GM21381 (cell line): ENCODE results near the gene GBP6.
"Not testable (repeated sequence)": the region's sequence is repeated elsewhere in the genome, so short reads cannot be mapped to it uniquely, and the experiment has no call there.

ENCODE experiments used
- ATAC-seq: cut with Tn5 transposase; IDR thresholded peaks from one replicate; pipeline ENCODE4 v1.9.1; 2021; ENCODE audit warnings: mild to moderate bottlenecking, moderate library complexity; ENCODE audit not compliant: unreplicated experiment

GBP6 gene

DNA sequence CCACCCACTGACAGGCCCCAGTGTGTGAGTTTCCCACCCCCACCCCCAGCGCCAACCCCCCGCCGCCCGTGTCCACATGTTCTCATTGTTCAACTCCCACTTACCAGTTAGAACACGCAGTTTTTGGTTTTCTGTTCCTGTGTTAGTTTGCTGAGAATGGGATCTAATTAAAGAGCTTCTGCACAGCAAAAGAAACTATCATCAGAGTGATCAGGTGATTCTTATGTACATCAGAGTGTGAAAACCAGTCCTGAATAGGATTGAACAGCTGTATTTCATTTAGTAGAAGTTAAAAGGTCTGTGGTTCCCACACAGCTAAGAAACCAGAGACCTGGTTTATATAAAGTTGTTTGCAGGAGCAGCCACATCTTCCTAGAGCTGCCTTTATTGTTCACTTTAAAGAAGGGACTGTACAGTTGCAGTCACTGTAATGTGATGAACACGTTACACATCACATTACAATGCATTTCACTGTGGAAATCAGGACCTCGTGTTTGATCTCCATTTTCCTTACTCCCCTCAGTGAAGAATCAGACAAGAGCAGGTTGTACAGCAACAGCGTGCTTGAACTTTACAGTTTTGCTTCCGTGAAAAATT is 1.2 kb downstream of the GBP6 start:
- no peak for ATAC-seq

DNA sequence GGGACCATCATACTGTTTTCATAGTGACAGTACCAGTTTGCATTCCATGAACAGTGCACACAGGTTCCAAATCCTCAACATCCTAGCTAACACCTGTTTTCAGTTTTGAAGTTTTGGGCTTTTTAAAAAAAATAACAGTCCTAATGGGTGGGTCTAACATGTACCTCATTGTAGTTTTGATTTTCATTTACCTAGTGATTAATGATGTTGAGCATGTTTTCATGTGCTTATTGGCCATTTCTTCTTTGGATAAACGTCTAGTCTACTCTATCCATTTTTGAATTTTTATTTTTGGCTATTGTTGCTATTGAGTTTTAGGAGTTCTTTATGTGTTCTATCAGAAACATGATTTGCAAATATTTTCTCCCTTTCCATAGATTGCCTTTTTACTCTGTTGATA is 3.4 kb downstream of the GBP6 start:
- no peak for ATAC-seq

DNA sequence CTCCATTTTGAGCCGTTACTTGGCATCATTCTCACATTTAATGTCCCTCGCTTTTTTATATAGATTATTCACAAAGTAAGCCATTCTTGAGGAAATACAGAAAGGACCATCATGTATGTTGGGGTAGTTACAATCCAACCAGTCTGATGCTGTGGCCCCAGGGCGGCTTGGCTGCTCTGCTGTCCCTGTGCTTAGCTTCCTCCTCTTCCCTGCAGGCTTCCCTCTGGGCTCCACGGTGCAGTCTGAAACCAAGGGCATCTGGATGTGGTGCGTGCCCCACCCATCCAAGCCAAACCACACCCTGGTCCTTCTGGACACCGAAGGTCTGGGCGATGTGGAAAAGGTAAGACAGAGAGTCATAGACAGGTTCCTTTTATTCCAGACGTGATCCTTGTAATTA is 5.5 kb downstream of the GBP6 start:
- no peak for ATAC-seq

GRCh38 chr1:89373810-89374209 is 10.0 kb downstream of the GBP6 start:
- not testable (repeated sequence) for ATAC-seq

DNA sequence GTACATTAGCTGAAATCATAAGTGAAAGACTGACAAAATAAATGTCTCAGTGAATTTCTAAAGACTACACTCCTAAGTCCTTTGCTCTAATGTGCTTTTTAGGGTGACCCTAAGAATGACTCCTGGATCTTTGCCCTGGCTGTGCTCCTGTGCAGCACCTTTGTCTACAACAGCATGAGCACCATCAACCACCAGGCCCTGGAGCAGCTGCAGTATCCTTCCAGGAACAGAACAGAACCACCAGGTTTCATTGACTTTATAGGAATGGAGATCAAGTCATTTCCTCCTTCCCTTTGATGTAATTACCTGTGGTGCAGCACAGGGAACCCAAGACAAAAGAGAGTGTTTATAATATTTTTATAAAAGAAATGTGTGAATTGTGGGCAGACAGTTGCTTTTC is 14.1 kb downstream of the GBP6 start:
- ATAC-seq, result no peak

DNA sequence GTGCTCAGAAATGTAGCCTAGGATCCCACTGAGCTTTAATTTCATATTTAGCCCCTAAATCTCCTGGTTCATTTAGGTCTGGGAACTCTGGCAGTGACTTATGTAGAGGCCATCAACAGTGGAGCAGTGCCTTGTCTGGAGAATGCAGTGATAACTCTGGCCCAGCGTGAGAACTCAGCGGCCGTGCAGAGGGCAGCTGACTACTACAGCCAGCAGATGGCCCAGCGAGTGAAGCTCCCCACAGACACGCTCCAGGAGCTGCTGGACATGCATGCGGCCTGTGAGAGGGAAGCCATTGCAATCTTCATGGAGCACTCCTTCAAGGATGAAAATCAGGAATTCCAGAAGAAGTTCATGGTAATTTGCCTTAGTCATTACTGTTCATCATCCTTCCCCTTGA is 17.8 kb downstream of the GBP6 start:
- no peak for ATAC-seq

DNA sequence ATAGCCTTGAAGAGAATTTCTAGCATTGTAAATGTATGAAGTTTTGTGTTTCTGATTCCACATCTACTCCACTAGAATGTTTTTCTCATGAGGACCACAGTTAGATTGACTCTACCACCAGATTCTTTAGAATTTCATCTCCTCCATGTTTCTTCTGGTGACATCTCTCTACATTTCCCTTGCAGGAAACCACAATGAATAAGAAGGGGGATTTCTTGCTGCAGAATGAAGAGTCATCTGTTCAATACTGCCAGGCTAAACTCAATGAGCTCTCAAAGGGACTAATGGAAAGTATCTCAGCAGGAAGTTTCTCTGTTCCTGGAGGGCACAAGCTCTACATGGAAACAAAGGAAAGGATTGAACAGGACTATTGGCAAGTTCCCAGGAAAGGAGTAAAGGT is 18.6 kb downstream of the GBP6 start:
- ATAC-seq, result no peak

- no peak for ATAC-seq
These were observed 19.3 kb downstream of the GBP6 start for GRCh38 chr1:89383185-89383584.

GRCh38 chr1:89390707-89391106 is 26.8 kb downstream of the GBP6 start:
- ATAC-seq, result no peak

DNA sequence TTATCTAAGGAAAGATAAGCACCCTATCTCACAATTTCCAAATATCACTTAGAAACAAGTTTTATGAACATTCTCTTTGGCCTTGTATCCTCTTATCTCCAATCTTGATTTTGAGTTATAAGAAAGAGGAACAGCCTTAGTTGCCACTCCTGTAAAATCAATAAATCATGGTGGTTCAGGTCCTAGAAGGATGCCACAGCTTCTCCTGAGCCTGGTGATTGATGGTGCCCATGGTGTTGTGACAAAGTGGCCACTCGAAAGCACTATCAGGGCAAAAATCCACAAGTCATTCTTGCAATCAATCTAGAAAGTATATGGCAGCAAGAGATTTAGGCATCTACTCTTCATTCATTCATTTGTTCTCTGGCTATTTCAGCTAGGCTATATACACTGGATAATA is 27.8 kb downstream of the GBP6 start:
- ATAC-seq, result no peak

- ATAC-seq, result no peak
These were observed 31.0 kb downstream of the GBP6 start for GRCh38 chr1:89394851-89395250.

DNA sequence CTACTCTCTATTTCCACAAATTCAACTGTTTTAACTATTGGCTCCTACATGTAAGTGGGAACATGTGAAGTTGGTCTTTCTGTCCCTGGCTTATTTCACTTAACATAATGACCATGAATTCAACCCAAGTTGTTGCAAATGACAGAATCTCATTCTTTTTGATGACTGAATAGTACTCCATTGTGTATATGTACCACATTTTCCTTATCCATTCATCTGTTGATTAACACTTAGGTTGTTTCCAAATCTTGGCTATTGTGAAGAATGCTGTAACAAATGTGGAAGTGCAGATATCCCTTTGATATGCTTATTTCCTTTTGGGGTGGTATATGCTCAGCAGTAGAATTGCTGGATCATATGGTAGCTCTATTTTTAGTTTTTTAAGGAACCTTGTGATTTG is 33.0 kb downstream of the GBP6 start:
- no peak for ATAC-seq

GRCh38 chr1:89405275-89405929 is 41.5 kb downstream of the GBP6 start:
- ATAC-seq, result no peak

DNA sequence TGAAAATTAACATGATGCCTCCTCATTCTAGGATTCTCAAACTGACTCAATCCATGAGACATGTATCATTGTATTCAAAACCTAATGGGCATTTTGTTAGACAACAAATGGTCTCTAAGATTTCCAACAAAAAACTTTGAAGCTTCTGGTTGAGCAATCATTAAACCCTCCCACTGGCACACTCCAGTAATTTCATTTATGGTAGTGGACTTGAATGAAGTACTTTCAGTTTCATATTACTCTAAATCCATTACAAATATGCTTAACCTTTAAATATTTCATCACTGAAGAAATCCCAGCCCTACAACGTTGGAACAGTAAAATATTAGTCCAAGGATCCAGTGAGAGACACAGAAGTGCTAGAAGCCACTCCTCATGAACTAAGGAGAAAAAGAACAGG is 43.5 kb downstream of the GBP6 start:
- ATAC-seq, result no peak

- not testable (repeated sequence) for ATAC-seq
These were observed 43.9 kb downstream of the GBP6 start for GRCh38 chr1:89407768-89408167.

DNA sequence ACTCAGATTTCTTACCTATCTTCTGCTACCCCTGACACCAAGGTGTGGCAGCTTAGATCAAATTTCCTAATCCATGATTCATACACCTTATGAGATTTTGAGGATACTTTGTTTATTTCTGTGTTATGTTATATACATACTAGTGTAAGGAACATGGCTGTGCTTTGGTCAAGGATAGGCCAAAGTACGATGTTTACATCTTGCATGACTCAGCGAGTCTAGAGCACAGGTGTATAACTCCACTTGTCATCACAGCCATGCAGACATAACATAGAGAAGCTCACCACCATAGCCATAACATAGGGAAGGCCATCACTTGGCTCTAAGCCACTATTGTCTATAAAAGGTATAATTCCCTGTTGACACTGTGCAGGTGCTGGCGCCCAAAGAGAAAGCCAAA is 61.2 kb downstream of the GBP6 start:
- ATAC-seq, result no peak

DNA sequence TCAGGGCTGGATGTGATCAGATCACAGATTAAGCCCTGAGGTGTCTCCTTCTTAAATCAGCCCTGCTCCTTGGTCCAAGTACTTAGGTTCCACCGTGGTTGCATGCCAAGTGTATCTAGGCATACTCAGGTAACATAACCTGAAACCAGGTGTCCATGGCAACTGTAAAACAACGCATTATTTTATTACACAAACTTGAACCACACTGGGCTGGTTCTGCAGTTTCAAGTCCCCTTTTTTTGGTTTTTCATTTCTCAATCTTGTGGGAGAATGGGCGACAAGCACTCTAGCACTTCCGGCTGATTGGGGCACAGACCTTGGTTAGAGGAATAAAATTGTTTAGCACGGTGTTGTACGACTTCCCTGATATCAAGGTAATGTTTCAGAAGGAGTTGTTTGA is 65.2 kb downstream of the GBP6 start:
- no peak for ATAC-seq

GRCh38 chr1:89429681-89430080 is 65.8 kb downstream of the GBP6 start:
- ATAC-seq, result not testable (repeated sequence)

- ATAC-seq, result no peak
These were observed 69.6 kb downstream of the GBP6 start for GRCh38 chr1:89433421-89433820.

DNA sequence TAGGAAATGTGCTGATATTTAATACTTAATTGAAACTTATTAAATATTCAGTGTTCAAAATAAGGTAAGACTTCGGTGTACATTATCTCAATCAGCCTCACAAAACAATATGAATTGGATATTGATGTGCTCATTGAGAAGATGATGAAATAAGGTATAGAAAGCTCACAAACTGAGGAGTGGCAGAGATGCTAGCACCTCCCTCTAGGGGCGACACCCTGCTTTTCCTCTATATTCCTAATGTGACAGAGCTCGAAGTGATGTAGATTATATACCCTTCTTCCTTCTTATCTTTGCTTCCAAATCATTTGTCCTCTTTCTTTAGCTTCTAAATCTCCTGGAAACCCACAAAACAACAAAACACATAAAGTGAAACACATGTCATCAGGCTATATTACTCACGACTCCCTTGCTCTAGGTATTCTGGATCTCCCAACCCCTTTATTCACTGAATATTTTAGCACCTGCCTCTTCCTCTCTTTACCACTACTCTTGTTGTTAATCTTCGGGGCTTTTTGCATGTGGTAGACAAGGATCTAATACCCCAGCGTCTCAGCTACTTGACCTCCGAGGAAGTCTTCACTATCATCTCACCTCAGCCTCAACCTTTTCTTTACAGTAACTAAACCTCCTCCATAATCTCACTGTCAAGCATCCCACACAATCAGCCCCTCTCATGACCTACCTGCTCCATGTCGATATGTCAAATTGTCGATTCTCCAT is 70.4 kb downstream of the GBP6 start:
- ATAC-seq, result not testable (repeated sequence)
